HepG2 (cell line): ENCODE results near the gene SCP2.

Source experiments
- RFX3 ChIP-seq: IDR thresholded peaks from 2 replicates; pipeline ENCODE4 v1.6.1; 2016; ENCODE audit warnings: missing biosample characterization, missing genetic modification reagents
- RXRA ChIP-seq: sonication (generic); formaldehyde crosslinking; IDR thresholded peaks from 2 replicates; pipeline ENCODE4 v1.5.1; 2020; ENCODE audit warnings: missing genetic modification reagents
- SOX13 ChIP-seq, 3 experiments: fragments of 450-650 bp in 1 of 3; sonication (generic) in 1 of 3; formaldehyde crosslinking in 1 of 3; IDR thresholded peaks in 2 of 3; conservative IDR thresholded peaks in 1 of 3; 2 replicates each; pipeline versions ENCODE4 v1.5.0 to v1.6.1; 2016 to 2020; ENCODE audit warnings: antibody characterized with exemption in 1 of 3, mild to moderate bottlenecking in 1 of 3, missing compliant biosample characterization in 1 of 3, missing genetic modification reagents in 1 of 3, moderate library complexity in 1 of 3
- TRIM24 ChIP-seq: sonication (generic); formaldehyde crosslinking; IDR thresholded peaks from 2 replicates; pipeline ENCODE4 v1.8.0; 2022; ENCODE audit warnings: mild to moderate bottlenecking, missing genetic modification reagents
- ZNF883 ChIP-seq: sonication (generic); formaldehyde crosslinking; IDR thresholded peaks from 2 replicates; pipeline ENCODE4 v1.5.1; 2020; ENCODE audit warnings: mild to moderate bottlenecking, missing genetic modification reagents; ENCODE audit errors: not compliant biosample characterization
- TF ChIP-seq, protein P1 (sequence below): sonication (generic); formaldehyde crosslinking; conservative IDR thresholded peaks from 2 replicates; pipeline ENCODE4 v1.4.0; 2020; ENCODE audit warnings: missing genetic modification reagents

DNA sequence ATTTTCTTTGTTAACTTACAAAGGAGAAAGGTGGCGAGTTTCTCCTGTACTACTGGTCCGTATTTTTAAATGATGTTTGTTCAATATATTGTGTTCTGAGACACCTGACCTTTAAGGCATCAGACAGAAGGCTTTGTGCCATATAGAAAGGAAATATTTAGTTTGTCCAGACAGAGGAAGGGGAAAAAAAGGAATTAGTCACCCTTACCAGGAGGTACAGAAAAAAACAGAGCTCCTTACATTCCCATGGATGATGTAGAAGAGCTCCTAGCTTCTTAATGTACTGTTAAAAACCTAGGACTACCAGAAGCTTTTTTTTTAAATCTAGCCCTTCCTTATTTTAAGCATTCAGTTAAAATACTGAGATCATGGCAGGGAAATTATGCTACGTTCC lies 122.5 kb downstream of the SCP2 start:
- TF ChIP-seq RXRA (CRISPR knock-in tag) (no peak), SOX13 (IDR thresholded peaks at IDR 0.05) (no peak), SOX13 (CRISPR knock-in tag; conservative IDR thresholded peaks at IDR 0.05 in 1 of 2, IDR thresholded peaks at IDR 0.05 in 1 of 2) (no peak), ZNF883 (no peak), RFX3 (CRISPR knock-in tag) (no peak), TRIM24 (CRISPR knock-in tag) (no peak)
- TF ChIP-seq, protein P1, sequence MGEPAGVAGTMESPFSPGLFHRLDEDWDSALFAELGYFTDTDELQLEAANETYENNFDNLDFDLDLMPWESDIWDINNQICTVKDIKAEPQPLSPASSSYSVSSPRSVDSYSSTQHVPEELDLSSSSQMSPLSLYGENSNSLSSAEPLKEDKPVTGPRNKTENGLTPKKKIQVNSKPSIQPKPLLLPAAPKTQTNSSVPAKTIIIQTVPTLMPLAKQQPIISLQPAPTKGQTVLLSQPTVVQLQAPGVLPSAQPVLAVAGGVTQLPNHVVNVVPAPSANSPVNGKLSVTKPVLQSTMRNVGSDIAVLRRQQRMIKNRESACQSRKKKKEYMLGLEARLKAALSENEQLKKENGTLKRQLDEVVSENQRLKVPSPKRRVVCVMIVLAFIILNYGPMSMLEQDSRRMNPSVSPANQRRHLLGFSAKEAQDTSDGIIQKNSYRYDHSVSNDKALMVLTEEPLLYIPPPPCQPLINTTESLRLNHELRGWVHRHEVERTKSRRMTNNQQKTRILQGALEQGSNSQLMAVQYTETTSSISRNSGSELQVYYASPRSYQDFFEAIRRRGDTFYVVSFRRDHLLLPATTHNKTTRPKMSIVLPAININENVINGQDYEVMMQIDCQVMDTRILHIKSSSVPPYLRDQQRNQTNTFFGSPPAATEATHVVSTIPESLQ (CRISPR knock-in tag) = no peak
